GDM1 (cell line): Measurements from ENCODE around the gene OR5P2.
"Not testable (repeated sequence)": the region's sequence is repeated elsewhere in the genome, so short reads cannot be mapped to it uniquely, and the experiment has no call there.

ENCODE experiments used
- DNase-seq: peaks from one replicate; lab custom pipeline; 2025; lab: John Stamatoyannopoulos, UW

OR5P2 gene

GRCh38 chr11:7796842-7797241 lies at the start of gene OR5P2:
OR5P2 (minus strand) TSS chr11:7796942; CDS start chr11:7796942, 0 bp downstream.
- no peak for DNase-seq

GRCh38 chr11:7846003-7846402 lies 49.3 kb upstream of the OR5P2 start:
- no peak for DNase-seq

- no peak for DNase-seq
Observed at GRCh38 chr11:7844986-7845385, 48.2 kb upstream of the OR5P2 start.

GRCh38 chr11:7844521-7844920 lies 47.8 kb upstream of the OR5P2 start:
- DNase-seq: no peak

- DNase-seq: no peak
Observed at GRCh38 chr11:7840578-7840977, 43.8 kb upstream of the OR5P2 start.

- no peak for DNase-seq
Observed at GRCh38 chr11:7833527-7833926, 36.8 kb upstream of the OR5P2 start.

GRCh38 chr11:7830740-7831139 lies 34.0 kb upstream of the OR5P2 start, which contains the start of gene OR5P3:
OR5P3 (minus strand) TSS chr11:7830840.
- no peak for DNase-seq

GRCh38 chr11:7826324-7826723 lies 29.6 kb upstream of the OR5P2 start:
- DNase-seq: no peak

GRCh38 chr11:7820417-7820816 lies 23.7 kb upstream of the OR5P2 start:
- not testable (repeated sequence) for DNase-seq

GRCh38 chr11:7814897-7815296 lies 18.2 kb upstream of the OR5P2 start:
- not testable (repeated sequence) for DNase-seq

GRCh38 chr11:7810301-7810700 lies 13.6 kb upstream of the OR5P2 start:
- not testable (repeated sequence) for DNase-seq

GRCh38 chr11:7793233-7793632 lies 3.5 kb downstream of the OR5P2 start:
- no peak for DNase-seq

GRCh38 chr11:7787239-7787638 lies 9.5 kb downstream of the OR5P2 start:
- DNase-seq: no peak

- no peak for DNase-seq
Observed at GRCh38 chr11:7775689-7776088, 21.1 kb downstream of the OR5P2 start.

GRCh38 chr11:7764301-7764700 lies 32.4 kb downstream of the OR5P2 start:
- not testable (repeated sequence) for DNase-seq

GRCh38 chr11:7759010-7759409 lies 37.7 kb downstream of the OR5P2 start:
- no peak for DNase-seq

- DNase-seq: no peak
Observed at GRCh38 chr11:7749456-7749855, 47.3 kb downstream of the OR5P2 start.
